ENCODE data around the gene MLX.
A peak's percentile ranks its signal among the peaks of the same experiment; 100 is the strongest.
"Not testable (repeated sequence)": the region's sequence is repeated elsewhere in the genome, so short reads cannot be mapped to it uniquely, and the experiment has no call there.

The MLX gene

DNA sequence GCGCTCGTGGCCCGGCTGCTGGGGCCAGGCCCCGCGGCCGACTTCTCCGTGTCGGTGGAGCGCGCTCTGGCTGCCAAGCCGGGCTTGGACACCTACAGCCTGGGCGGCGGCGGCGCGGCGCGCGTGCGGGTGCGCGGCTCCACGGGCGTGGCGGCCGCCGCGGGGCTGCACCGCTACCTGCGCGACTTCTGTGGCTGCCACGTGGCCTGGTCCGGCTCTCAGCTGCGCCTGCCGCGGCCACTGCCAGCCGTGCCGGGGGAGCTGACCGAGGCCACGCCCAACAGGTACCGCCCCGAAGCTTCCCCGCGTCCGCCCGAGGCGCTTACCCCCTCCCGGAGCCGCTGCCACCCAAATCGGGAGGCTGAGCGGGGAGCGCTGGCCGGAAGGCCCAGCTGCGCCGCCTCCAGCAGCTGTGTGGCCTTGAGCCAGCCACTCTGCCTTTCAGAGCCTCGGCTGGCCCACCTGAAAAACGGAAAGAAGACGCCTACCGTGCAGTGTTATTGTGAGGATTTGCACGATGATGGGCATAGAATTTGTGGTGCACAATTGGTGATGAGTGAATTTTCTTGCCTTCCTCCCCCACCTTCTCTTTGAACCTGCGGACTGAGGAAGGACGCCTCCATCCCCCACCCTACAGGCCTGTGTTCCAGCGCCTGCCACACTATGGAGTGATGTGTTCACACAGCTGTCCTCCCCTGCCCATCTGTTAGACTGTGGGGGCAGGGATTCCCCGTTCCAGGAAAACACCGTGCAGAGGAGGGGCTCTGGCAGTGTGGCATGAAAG is 30.3 kb upstream of the MLX start:
- DNase-seq: peak; percentile 57

- no peak for DNase-seq
Measured at GRCh38 chr17:42537156-42537805, 29.6 kb upstream of the MLX start.

- DNase-seq: no peak
Measured at GRCh38 chr17:42537826-42538451, 29.0 kb upstream of the MLX start.

DNA sequence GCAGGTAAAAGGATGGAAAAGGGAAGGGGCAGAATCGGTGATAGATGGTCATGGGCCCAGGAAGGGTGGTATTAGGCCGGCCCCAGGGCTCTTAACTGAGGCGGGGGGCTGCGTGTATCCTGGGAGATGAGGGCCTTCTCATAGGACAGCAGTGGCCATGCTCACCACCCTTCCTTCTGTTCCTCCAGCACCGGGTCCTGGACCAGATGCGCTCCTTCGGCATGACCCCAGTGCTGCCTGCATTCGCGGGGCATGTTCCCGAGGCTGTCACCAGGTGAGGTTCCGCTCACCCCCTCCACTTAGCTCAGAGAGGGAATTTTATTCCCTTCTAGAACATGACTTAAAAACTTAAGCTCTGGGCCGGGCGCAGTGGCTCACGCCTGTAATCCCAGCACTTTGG is 28.4 kb upstream of the MLX start:
- no peak for DNase-seq

DNA sequence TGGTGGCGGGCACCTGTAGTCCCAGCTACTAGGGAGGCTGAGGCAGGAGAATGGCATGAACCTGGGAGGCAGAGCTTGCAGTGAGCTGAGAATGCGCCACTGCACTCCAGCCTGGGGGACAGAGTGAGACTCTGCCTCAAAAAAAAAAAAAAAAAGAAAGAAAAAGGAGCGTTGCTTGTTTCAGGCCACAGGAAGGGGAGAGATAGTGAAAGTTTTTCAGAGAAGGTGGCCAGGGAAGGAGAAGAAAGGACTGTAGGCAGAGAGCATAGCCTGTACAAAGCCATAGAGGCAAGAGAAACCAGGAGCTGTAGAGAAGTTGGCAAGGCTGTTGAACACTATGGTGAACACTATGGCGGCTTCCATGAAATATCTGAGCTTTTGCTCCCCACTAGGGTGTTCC is 26.3 kb upstream of the MLX start:
- not testable (repeated sequence) for DNase-seq

DNA sequence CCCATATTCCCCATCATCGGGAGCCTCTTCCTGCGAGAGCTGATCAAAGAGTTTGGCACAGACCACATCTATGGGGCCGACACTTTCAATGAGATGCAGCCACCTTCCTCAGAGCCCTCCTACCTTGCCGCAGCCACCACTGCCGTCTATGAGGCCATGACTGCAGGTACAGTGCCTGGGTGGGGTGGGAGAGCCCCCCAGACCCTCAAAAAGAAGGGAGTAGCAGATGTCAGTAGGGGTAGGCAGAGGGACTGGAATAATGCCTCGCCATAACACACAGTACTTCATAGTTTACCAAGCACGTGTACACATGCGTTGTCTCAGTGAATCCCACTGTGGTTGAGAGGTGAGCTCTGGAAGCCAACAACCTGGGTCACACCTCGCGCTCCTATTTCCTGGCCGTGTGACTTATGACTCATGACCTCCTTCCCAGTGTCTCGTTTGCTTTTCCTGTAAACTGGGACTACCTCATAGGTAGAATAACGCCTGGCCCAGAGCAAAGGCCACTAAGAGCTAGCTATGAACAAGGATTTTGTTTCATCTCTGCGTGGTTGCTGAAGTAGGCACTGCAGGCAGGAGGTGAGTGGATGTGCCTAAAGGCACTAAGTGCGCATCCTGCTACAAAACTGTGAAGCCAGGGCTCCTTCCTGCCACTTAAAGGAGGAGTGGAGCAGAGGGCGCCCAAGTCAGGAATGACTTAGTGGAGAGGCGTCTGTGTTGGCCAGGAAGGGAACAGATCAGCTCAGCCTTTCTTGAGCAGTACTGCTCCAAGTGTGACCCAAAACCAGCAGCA is 25.7 kb upstream of the MLX start:
- DNase-seq: no peak

- DNase-seq: no peak
Measured at GRCh38 chr17:42543190-42544079, 23.5 kb upstream of the MLX start.

- DNase-seq: no peak
Measured at GRCh38 chr17:42544874-42545283, 22.0 kb upstream of the MLX start.

- not testable (repeated sequence) for DNase-seq
Measured at GRCh38 chr17:42545755-42546505, 21.0 kb upstream of the MLX start.

GRCh38 chr17:42547001-42547461 is 19.9 kb upstream of the MLX start:
- no peak for DNase-seq

DNA sequence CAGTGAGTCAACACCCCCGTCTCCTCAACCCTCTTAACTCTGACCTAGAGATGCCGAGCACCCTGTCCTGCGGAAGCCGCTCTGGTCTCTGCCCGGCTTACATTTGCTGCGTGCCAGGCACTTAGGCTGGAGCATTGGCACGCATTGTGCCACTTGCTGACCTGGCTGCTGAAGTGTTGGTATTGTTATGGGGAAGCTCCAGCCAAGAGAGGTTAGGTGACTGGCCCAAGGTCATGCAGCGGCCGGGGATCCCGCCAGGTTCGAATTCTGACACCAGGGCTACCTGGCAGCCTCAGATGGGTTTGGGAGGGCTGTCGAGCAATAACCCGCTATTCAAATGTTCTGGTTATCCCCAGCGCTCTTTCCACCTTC is 19.2 kb upstream of the MLX start:
- no peak for DNase-seq

DNA sequence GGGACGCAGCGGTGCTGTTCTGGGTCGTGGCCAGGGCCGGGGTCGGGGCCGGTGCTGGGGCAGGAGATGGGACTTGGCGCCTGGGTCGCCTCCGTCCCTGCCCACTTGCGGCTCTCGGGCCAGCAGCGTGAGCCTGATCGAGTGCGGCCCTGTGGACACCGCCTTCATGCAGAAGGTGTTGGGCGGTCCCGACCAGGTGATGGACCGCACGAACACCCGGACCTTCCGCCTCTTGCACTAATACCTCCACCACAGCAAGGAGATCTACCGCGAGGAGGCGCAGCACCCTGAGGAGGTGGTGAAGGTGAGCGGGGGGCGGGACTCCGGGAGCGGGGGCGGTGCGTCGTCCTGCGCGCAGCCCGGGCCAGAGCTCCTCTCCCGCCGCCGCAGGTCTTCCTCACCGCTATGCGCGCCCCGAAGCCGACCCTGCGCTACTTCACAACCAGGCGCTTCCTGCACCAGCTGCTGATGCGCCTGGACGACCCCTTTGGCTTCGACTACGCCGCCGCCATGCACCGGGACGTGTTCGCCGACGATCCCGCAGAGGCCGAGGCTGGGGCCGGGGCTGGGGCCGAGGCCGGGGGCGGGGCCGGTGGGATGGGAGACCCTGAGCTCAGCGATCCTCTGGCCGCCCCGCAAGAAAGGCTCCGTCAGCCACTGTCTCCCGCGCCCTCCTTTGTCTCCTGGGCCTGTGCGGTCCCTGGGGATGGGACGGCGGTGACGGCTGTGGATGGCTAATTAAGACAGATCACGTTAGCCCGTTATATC is 18.6 kb upstream of the MLX start:
- DNase-seq: peak; percentile 64

- no peak for DNase-seq
Measured at GRCh38 chr17:42548993-42549755, 17.7 kb upstream of the MLX start.

- not testable (repeated sequence) for DNase-seq
Measured at GRCh38 chr17:42552736-42553135, 14.2 kb upstream of the MLX start, which contains the start of gene HSD17B1. Gene HSD17B1 (plus strand): TSS chr17:42552923. CDS start chr17:42552934, 11 bp downstream.

GRCh38 chr17:42553161-42553818 is 13.6 kb upstream of the MLX start:
- DNase-seq: no peak

DNA sequence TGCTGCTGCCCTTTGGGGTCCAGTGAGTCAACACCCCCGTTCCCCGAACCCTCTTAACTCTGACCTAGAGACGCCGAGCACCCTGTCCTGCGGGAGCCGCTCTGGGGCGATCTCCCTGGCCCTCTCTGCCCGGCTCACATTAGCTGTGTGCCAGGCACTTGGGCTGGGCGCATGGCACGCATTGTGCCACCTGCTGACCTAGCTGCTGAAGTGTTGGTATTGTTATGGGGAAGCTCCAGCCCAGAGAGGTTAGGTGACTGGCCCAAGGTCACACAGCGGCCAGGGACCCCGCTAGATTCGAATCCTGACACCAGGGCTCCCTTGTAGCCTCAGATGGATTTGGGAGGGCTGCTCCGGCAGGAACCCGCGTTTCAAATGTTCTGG is 13.0 kb upstream of the MLX start:
- DNase-seq: no peak

GRCh38 chr17:42554250-42555121 is 12.4 kb upstream of the MLX start:
- peak; percentile 18 for DNase-seq

DNA sequence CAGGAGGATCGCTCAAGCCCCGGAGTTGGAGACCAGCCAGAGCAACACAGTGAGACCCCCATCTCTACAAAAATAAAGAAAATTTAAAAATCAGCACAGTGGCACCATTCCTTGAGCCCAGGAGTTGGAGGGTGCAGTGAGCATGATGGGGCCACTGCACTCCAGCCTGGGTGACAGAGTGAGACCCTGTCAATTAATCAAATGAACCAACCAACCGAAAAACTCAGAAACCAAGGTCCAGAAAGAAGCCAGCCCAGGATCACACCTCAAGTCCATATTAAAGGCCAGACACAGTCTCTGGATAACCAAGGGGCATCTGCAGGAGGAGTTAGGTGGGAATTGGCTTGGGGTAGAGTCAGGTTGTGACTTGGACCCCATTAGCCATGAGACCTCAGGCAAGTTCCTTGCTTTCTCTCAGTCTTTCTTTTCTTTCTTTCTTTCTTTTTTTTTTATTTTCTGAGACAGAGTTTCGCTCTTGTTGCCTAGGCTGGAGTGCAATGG is 11.7 kb upstream of the MLX start:
- no peak for DNase-seq

All from NCI-H2107 (cell line).